Measurements from ENCODE around the gene PLB1. TPM values are rescaled to one million over a fixed set of nuclear protein-coding genes. Genes with fewer than 3 reads are reported as not detected.

The PLB1 gene
- total RNA-seq, 1 donor from 2014 or later: 1.6 TPM

GRCh38 chr2:28587526-28588291, 91.8 kb downstream of the PLB1 start:
- Histone ChIP-seq H3K36me3 (ENCODE audit: control insufficient read depth, insufficient read depth, low read length) (no peaks in the 10 kb centered on the region), H3K27me3 (ENCODE audit: control insufficient read depth, insufficient read depth, low read length) (no peaks in the 10 kb centered on the region), H3K4me3 (ENCODE audit: low read depth, low read length) (no peak overlapping the region)
- DNase-seq (ENCODE audit: low read depth): no peak
- FAIRE-seq: peak; percentile 70
- TF ChIP-seq CTCF (IDR thresholded peaks at IDR 0.05; ENCODE audit: insufficient read depth, low read length, severe bottlenecking): no peak

GRCh38 chr2:28588292-28588670, 92.4 kb downstream of the PLB1 start:
- no peak for DNase-seq (ENCODE audit: low read depth)
- Histone ChIP-seq H3K36me3 (ENCODE audit: control insufficient read depth, insufficient read depth, low read length) (no peaks in the 10 kb centered on the region), H3K4me3 (ENCODE audit: low read depth, low read length) (no peak overlapping the region), H3K27me3 (ENCODE audit: control insufficient read depth, insufficient read depth, low read length) (no peaks in the 10 kb centered on the region)
- TF ChIP-seq CTCF (IDR thresholded peaks at IDR 0.05; ENCODE audit: insufficient read depth, low read length, severe bottlenecking): no peak
- FAIRE-seq: no peak

GRCh38 chr2:28589746-28590463, 94.0 kb downstream of the PLB1 start:
- Histone ChIP-seq H3K4me3 (ENCODE audit: low read depth, low read length) (no peak overlapping the region), H3K36me3 (ENCODE audit: control insufficient read depth, insufficient read depth, low read length) (no peaks in the 10 kb centered on the region), H3K27me3 (ENCODE audit: control insufficient read depth, insufficient read depth, low read length) (no peaks in the 10 kb centered on the region)
- FAIRE-seq (no peak), DNase-seq (ENCODE audit: low read depth) (no peak)
- no peak for TF ChIP-seq CTCF (IDR thresholded peaks at IDR 0.05; ENCODE audit: insufficient read depth, low read length, severe bottlenecking)

- FAIRE-seq (no peak), DNase-seq (ENCODE audit: low read depth) (peak; percentile 74)
- Histone ChIP-seq H3K4me3 (ENCODE audit: low read depth, low read length) (no peak overlapping the region), H3K36me3 (ENCODE audit: control insufficient read depth, insufficient read depth, low read length) (no peaks in the 10 kb centered on the region), H3K27me3 (ENCODE audit: control insufficient read depth, insufficient read depth, low read length) (no peaks in the 10 kb centered on the region)
- no peak for TF ChIP-seq CTCF (IDR thresholded peaks at IDR 0.05; ENCODE audit: insufficient read depth, low read length, severe bottlenecking)
These were observed 94.8 kb downstream of the PLB1 start for GRCh38 chr2:28590496-28591301.

- Histone ChIP-seq H3K36me3 (ENCODE audit: control insufficient read depth, insufficient read depth, low read length) (no peaks in the 10 kb centered on the region), H3K27me3 (ENCODE audit: control insufficient read depth, insufficient read depth, low read length) (no peaks in the 10 kb centered on the region), H3K4me3 (ENCODE audit: low read depth, low read length) (no peak overlapping the region)
- TF ChIP-seq CTCF (IDR thresholded peaks at IDR 0.05; ENCODE audit: insufficient read depth, low read length, severe bottlenecking): no peak
- no peak for DNase-seq (ENCODE audit: low read depth)
- no peak for FAIRE-seq
These were observed 96.0 kb downstream of the PLB1 start for GRCh38 chr2:28591711-28592335.
